ENCODE data around the gene ZNF169. TPM values are rescaled to one million over a fixed set of nuclear protein-coding genes. Genes with fewer than 3 reads are reported as not detected.
"Not testable (repeated sequence)": the region's sequence is repeated elsewhere in the genome, so short reads cannot be mapped to it uniquely, and the experiment has no call there.

The ZNF169 gene
- total and polyA plus RNA-seq, 2 donors from 2014 or later: 1.6 to 7.9 TPM

GRCh38 chr9:94270009-94270408 lies 10.9 kb downstream of the ZNF169 start:
- TF ChIP-seq CTCF (IDR thresholded peaks at IDR 0.05; ENCODE audit: borderline replicate concordance, extremely low read depth, insufficient read depth): no peak
- FAIRE-seq (no peak), DNase-seq (no peak)
- Histone ChIP-seq H3K4me3 (ENCODE audit: low read length in 3 of 3) (no peak overlapping the region), H3K4me1 (ENCODE audit: control insufficient read depth in 2 of 3, insufficient read depth in 2 of 3, low read depth in 1 of 3, low read length in 3 of 3) (no peaks in the 10 kb centered on the region), H3K36me3 (ENCODE audit: control insufficient read depth in 2 of 3, insufficient read depth in 3 of 3, low read length in 3 of 3) (no peaks in the 10 kb centered on the region), H3K27me3 (ENCODE audit: control insufficient read depth, insufficient read depth, low read length) (no peaks in the 10 kb centered on the region), H3K9ac (ENCODE audit: low read length in 3 of 3) (no peak overlapping the region), H3K9me3 (ENCODE audit: control insufficient read depth in 2 of 3, insufficient read depth in 1 of 3, low read length in 3 of 3) (peaks cover 0 to 1% (median 0%) of the 10 kb centered on the region in 3 donors), H3K27ac (ENCODE audit: low read depth in 2 of 2, low read length in 2 of 2) (no peak overlapping the region)
- intact Hi-C loops (cut with DNase I): no loop called here

GRCh38 chr9:94277029-94277428 lies 17.9 kb downstream of the ZNF169 start:
- DNase-seq; H3K36me3 ChIP-seq (ENCODE audit: control insufficient read depth in 2 of 3, insufficient read depth in 3 of 3, low read length in 3 of 3); H3K4me3 ChIP-seq (ENCODE audit: low read length in 3 of 3); H3K9me3 ChIP-seq (ENCODE audit: control insufficient read depth in 2 of 3, insufficient read depth in 1 of 3, low read length in 3 of 3); H3K9ac ChIP-seq (ENCODE audit: low read length in 3 of 3); intact Hi-C loops (cut with DNase I); FAIRE-seq; H3K27me3 ChIP-seq (ENCODE audit: control insufficient read depth, insufficient read depth, low read length); H3K4me1 ChIP-seq (ENCODE audit: control insufficient read depth in 2 of 3, insufficient read depth in 2 of 3, low read depth in 1 of 3, low read length in 3 of 3); H3K27ac ChIP-seq (ENCODE audit: low read depth in 2 of 2, low read length in 2 of 2): not testable (repeated sequence)

GRCh38 chr9:94277885-94278536 lies 18.9 kb downstream of the ZNF169 start:
- no peak for DNase-seq
- intact Hi-C loops (cut with DNase I): no loop called here

More at GRCh38 chr9:94277885-94278536, 18.9 kb downstream of the ZNF169 start:
- H3K36me3 ChIP-seq (ENCODE audit: control insufficient read depth in 2 of 3, insufficient read depth in 3 of 3, low read length in 3 of 3): peaks cover 0 to 5% (median 0%) of the 10 kb centered on the region in 3 donors
- no peaks in the 10 kb centered on the region for H3K27me3 ChIP-seq (ENCODE audit: control insufficient read depth, insufficient read depth, low read length)
- no peaks in the 10 kb centered on the region for H3K4me1 ChIP-seq (ENCODE audit: control insufficient read depth in 2 of 3, insufficient read depth in 2 of 3, low read depth in 1 of 3, low read length in 3 of 3)
- H3K4me3 ChIP-seq (ENCODE audit: low read length in 3 of 3): no peak overlapping the region
- no peak overlapping the region for H3K9ac ChIP-seq (ENCODE audit: low read length in 3 of 3)
- H3K27ac ChIP-seq (ENCODE audit: low read depth in 2 of 2, low read length in 2 of 2): no peak overlapping the region
- FAIRE-seq: no peak
- H3K9me3 ChIP-seq (ENCODE audit: control insufficient read depth in 2 of 3, insufficient read depth in 1 of 3, low read length in 3 of 3): no peaks in the 10 kb centered on the region
- TF ChIP-seq CTCF (IDR thresholded peaks at IDR 0.05; ENCODE audit: borderline replicate concordance, extremely low read depth, insufficient read depth): no peak
